ENCODE results near the gene KMT5B.

KMT5B gene

DNA sequence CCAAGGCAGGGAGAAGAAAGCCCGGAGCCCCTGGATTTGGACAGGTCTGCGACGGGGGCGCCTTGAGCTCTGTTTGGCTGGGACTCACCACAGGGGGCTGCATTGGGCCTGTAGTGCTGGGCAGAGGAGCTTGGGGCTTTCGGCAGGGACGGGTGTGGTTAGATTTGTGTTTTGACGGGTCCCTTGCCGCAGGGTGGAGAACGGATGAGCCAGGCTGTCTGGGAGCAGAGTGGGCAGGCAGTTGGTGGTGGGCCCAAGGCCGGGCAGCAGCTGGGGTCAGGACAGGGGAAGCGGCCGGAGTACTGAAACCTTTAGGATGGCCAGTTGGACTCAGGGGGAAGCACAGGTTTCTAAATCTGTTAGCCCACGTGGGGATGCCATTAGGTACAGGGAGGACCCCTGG is 45.3 kb upstream of the KMT5B start (continued):
- TF ChIP-seq, protein P1, sequence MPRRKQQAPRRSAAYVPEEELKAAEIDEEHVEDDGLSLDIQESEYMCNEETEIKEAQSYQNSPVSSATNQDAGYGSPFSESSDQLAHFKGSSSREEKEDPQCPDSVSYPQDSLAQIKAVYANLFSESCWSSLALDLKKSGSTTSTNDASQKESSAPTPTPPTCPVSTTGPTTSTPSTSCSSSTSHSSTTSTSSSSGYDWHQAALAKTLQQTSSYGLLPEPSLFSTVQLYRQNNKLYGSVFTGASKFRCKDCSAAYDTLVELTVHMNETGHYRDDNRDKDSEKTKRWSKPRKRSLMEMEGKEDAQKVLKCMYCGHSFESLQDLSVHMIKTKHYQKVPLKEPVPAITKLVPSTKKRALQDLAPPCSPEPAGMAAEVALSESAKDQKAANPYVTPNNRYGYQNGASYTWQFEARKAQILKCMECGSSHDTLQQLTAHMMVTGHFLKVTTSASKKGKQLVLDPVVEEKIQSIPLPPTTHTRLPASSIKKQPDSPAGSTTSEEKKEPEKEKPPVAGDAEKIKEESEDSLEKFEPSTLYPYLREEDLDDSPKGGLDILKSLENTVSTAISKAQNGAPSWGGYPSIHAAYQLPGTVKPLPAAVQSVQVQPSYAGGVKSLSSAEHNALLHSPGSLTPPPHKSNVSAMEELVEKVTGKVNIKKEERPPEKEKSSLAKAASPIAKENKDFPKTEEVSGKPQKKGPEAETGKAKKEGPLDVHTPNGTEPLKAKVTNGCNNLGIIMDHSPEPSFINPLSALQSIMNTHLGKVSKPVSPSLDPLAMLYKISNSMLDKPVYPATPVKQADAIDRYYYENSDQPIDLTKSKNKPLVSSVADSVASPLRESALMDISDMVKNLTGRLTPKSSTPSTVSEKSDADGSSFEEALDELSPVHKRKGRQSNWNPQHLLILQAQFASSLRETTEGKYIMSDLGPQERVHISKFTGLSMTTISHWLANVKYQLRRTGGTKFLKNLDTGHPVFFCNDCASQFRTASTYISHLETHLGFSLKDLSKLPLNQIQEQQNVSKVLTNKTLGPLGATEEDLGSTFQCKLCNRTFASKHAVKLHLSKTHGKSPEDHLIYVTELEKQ (tag by site-specific recombination; IDR thresholded peaks at IDR 0.05; ENCODE audit: borderline replicate concordance) = no peak
- TF ChIP-seq ZNF350 (tag by site-specific recombination; IDR thresholded peaks at IDR 0.05) (no peak), ZNF571 (tag by site-specific recombination; IDR thresholded peaks at IDR 0.05) (no peak), PBX3 (CRISPR knock-in tag; IDR thresholded peaks at IDR 0.05) (no peak), ZNF239 (tag by site-specific recombination; IDR thresholded peaks at IDR 0.05) (no peak), ZNF174 (tag by site-specific recombination; IDR thresholded peaks at IDR 0.05) (no peak), OVOL3 (tag by site-specific recombination; IDR thresholded peaks at IDR 0.05) (no peak), ZNF184 (tag by site-specific recombination; IDR thresholded peaks at IDR 0.05) (no peak)
- TF ChIP-seq, protein P2, sequence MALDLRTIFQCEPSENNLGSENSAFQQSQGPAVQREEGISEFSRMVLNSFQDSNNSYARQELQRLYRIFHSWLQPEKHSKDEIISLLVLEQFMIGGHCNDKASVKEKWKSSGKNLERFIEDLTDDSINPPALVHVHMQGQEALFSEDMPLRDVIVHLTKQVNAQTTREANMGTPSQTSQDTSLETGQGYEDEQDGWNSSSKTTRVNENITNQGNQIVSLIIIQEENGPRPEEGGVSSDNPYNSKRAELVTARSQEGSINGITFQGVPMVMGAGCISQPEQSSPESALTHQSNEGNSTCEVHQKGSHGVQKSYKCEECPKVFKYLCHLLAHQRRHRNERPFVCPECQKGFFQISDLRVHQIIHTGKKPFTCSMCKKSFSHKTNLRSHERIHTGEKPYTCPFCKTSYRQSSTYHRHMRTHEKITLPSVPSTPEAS (tag by site-specific recombination; IDR thresholded peaks at IDR 0.05) = no peak
- TF ChIP-seq, protein P3, sequence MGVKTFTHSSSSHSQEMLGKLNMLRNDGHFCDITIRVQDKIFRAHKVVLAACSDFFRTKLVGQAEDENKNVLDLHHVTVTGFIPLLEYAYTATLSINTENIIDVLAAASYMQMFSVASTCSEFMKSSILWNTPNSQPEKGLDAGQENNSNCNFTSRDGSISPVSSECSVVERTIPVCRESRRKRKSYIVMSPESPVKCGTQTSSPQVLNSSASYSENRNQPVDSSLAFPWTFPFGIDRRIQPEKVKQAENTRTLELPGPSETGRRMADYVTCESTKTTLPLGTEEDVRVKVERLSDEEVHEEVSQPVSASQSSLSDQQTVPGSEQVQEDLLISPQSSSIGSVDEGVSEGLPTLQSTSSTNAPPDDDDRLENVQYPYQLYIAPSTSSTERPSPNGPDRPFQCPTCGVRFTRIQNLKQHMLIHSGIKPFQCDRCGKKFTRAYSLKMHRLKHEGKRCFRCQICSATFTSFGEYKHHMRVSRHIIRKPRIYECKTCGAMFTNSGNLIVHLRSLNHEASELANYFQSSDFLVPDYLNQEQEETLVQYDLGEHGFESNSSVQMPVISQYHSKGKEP (tag by site-specific recombination; IDR thresholded peaks at IDR 0.05) = no peak

DNA sequence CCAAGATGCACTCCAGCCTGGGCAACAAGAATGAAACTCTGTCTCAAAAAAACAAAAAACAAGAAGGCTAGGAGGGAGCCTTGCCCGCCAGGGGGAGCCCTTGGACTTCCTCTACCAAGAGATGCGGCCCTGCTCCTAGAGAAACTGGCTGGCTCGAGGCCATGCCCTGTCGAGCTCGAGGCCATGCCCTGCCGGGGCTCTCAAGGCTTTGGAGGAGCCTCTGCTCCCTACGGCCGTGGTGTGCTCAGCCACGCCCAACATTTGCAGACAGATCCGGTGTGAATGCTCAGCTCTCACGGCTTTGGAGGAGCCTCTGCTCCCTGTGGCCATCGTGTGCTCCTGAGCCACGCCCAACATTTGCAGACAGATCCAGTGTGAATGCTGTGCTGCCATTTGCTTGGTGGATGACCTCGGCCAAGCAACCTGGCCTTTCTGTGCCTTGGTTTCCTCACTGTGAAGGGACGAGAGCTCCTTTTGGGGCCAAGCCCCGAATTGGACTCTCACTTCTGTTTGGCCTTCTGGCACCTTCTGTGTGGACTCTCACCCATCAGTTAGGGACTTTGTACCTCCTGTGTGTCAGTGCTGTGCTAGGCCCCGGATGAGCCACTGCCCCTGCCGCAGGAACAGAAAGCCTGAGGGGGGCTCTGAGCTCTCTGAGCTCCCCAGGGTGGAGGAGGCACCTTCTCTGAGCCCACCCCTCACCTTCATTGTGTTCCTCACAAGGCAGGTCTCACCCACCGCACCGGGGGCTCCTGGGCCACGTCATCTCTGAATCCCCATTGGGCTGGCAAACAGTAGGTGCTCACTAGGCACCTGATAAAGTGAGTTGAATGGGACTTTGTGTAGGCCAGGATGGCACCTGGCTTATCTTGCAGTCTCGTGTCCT is 44.6 kb upstream of the KMT5B start:
- H3K4me3 ChIP-seq (ENCODE audit: low read depth, low read length) = no peak overlapping the region
- H3K4me1 ChIP-seq (ENCODE audit: control insufficient read depth, insufficient read depth, low read length) = no peaks in the 10 kb centered on the region
- H3K9me3 ChIP-seq (ENCODE audit: control insufficient read depth, insufficient read depth, low read depth, low read length) = no peaks in the 10 kb centered on the region
- ChIA-PET POLR2A (interaction anchor here (0.5 to 1.7 kb wide), 3 partner anchors 14 to 103 kb away, joined by 4 to 8 read pairs (median 5); partner anchors contain the start of gene C11orf24), CTCF (interaction anchor here (0.6 to 6.3 kb wide), 36 partner anchors 8 to 264 kb away, joined by 3 to 122 read pairs (median 4); partner anchors contain the start of gene C11orf24)
- H3K36me3 ChIP-seq (ENCODE audit: control insufficient read depth in 2 of 2, insufficient read depth in 1 of 2, low read length in 2 of 2) = peaks cover 0 to 26% of the 10 kb centered on the region in 2 experiments; a peak in 1 of 3 replicates
- H3K27ac ChIP-seq (ENCODE audit: extremely low read depth, low read depth, low read length) = no peak overlapping the region
- no peak for TF ChIP-seq SCRT2 (tag by site-specific recombination; IDR thresholded peaks at IDR 0.05)
- TF ChIP-seq ZNF48 (tag by site-specific recombination; IDR thresholded peaks at IDR 0.05) = no peak
- 0 out of 2 replicates have a peak, but pooled peaks have one; percentile 37 for TF ChIP-seq ZNF501 (tag by site-specific recombination; IDR thresholded peaks at IDR 0.05)
- peak; percentile 80 for TF ChIP-seq ZBTB17 (tag by site-specific recombination; IDR thresholded peaks at IDR 0.05)
- TF ChIP-seq, protein P4, sequence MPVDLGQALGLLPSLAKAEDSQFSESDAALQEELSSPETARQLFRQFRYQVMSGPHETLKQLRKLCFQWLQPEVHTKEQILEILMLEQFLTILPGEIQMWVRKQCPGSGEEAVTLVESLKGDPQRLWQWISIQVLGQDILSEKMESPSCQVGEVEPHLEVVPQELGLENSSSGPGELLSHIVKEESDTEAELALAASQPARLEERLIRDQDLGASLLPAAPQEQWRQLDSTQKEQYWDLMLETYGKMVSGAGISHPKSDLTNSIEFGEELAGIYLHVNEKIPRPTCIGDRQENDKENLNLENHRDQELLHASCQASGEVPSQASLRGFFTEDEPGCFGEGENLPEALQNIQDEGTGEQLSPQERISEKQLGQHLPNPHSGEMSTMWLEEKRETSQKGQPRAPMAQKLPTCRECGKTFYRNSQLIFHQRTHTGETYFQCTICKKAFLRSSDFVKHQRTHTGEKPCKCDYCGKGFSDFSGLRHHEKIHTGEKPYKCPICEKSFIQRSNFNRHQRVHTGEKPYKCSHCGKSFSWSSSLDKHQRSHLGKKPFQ (tag by site-specific recombination; IDR thresholded peaks at IDR 0.05) = peak; percentile 79
- no peak for TF ChIP-seq ZBTB20 (tag by site-specific recombination; IDR thresholded peaks at IDR 0.05)
- no peak for TF ChIP-seq ZNF239 (tag by site-specific recombination; IDR thresholded peaks at IDR 0.05)
- peak; percentile 31; the same call in 1 of the 2 replicates for TF ChIP-seq ZFP37 (tag by site-specific recombination; IDR thresholded peaks at IDR 0.05)
- TF ChIP-seq HIC1 (tag by site-specific recombination; IDR thresholded peaks at IDR 0.05) = peak; percentile 65
- TF ChIP-seq YY2 (tag by site-specific recombination; IDR thresholded peaks at IDR 0.05) = no peak
- TF ChIP-seq KLF8 (tag by site-specific recombination; IDR thresholded peaks at IDR 0.05) = 0 out of 2 replicates have a peak, but pooled peaks have one; percentile 21
- 0 out of 2 replicates have a peak, but pooled peaks have one; percentile 24 for TF ChIP-seq ZXDB (tag by site-specific recombination; IDR thresholded peaks at IDR 0.05)
- TF ChIP-seq ZNF37A (tag by site-specific recombination; IDR thresholded peaks at IDR 0.05) = no peak

Data from HEK293 (cell line).